Measurements from ENCODE around the gene PUS1. TPM values are rescaled to one million over a fixed set of nuclear protein-coding genes. Genes with fewer than 3 reads are reported as not detected.
A peak's percentile ranks its signal among the peaks of the same experiment; 100 is the strongest.

PUS1 gene
- total and polyA plus RNA-seq, 7 donors = 11.7 to 46.8 (median 20.1) TPM

GRCh38 chr12:131909081-131909751 lies 19.9 kb upstream of the PUS1 start:
- Histone ChIP-seq H3K27ac (no peak overlapping the region), H3K4me1 (peaks cover 24% of the 10 kb centered on the region), H3K4me3 (no peak overlapping the region), H3K27me3 (ENCODE audit: insufficient read depth in 3 of 3, low read length in 2 of 3) (no peaks in the 10 kb centered on the region), H3K36me3 (ENCODE audit: insufficient read depth in 1 of 2, low read depth in 1 of 2) (peaks cover 0 to 76% of the 10 kb centered on the region in 2 donors), H3K9me3 (no peaks in the 10 kb centered on the region)
- no peak for ATAC-seq
- 93 to 95% (median 94%) methylated on average over 56 to 61 of the region's 61 CpGs for WGBS, 3 donors
- DNase-seq = peak in 1 of 2 donors; percentile 52
- intact Hi-C loops (cut with DNase I) = no loop called here
- TF ChIP-seq CTCF (IDR thresholded peaks at IDR 0.05) = no peak

GRCh38 chr12:131909752-131910219 lies 19.3 kb upstream of the PUS1 start:
- DNase-seq (no peak), ATAC-seq (no peak)
- Histone ChIP-seq H3K4me3 (no peak overlapping the region), H3K27ac (no peak overlapping the region), H3K4me1 (peaks cover 20% of the 10 kb centered on the region), H3K36me3 (ENCODE audit: insufficient read depth in 1 of 2, low read depth in 1 of 2) (peaks cover 0 to 81% of the 10 kb centered on the region in 2 donors), H3K27me3 (ENCODE audit: insufficient read depth in 3 of 3, low read length in 2 of 3) (no peaks in the 10 kb centered on the region), H3K9me3 (no peaks in the 10 kb centered on the region)
- intact Hi-C loops (cut with DNase I) = no loop called here
- TF ChIP-seq CTCF (IDR thresholded peaks at IDR 0.05) = no peak
- 91 to 93% (median 92%) methylated on average over 19 to 26 of the region's 26 CpGs for WGBS, 3 donors

- no peak for TF ChIP-seq CTCF (IDR thresholded peaks at IDR 0.05)
- Histone ChIP-seq H3K9me3 (no peaks in the 10 kb centered on the region), H3K4me1 (peaks cover 13% of the 10 kb centered on the region), H3K27ac (no peak overlapping the region), H3K27me3 (ENCODE audit: insufficient read depth in 3 of 3, low read length in 2 of 3) (no peaks in the 10 kb centered on the region), H3K4me3 (no peak overlapping the region), H3K36me3 (ENCODE audit: insufficient read depth in 1 of 2, low read depth in 1 of 2) (peaks cover 0 to 88% of the 10 kb centered on the region in 2 donors)
- 86% methylated on average over 16 to 23 of the region's 23 CpGs for WGBS, 3 donors
- DNase-seq (no peak), ATAC-seq (no peak)
- intact Hi-C loops (cut with DNase I) = no loop called here
These were observed 18.6 kb upstream of the PUS1 start for GRCh38 chr12:131910302-131911027.

- Histone ChIP-seq H3K27me3 (ENCODE audit: insufficient read depth in 3 of 3, low read length in 2 of 3) (no peaks in the 10 kb centered on the region), H3K9me3 (no peaks in the 10 kb centered on the region), H3K27ac (no peak overlapping the region), H3K4me3 (no peak overlapping the region), H3K36me3 (ENCODE audit: insufficient read depth in 1 of 2, low read depth in 1 of 2) (peaks cover 0 to 95% of the 10 kb centered on the region in 2 donors), H3K4me1 (peaks cover 9% of the 10 kb centered on the region)
- TF ChIP-seq CTCF (IDR thresholded peaks at IDR 0.05) = no peak
- ATAC-seq (no peak), DNase-seq (no peak)
- intact Hi-C loops (cut with DNase I) = no loop called here
- 93 to 95% (median 94%) methylated on average over 17 of the region's 17 CpGs for WGBS, 3 donors
These were observed 17.9 kb upstream of the PUS1 start for GRCh38 chr12:131911028-131911650.
